ENCODE results near the gene CCNJL. TPM values are rescaled to one million over a fixed set of nuclear protein-coding genes. Genes with fewer than 3 reads are reported as not detected.

The CCNJL gene
- total RNA-seq, 1 donor from 2014 or later, result 15.7 TPM

DNA sequence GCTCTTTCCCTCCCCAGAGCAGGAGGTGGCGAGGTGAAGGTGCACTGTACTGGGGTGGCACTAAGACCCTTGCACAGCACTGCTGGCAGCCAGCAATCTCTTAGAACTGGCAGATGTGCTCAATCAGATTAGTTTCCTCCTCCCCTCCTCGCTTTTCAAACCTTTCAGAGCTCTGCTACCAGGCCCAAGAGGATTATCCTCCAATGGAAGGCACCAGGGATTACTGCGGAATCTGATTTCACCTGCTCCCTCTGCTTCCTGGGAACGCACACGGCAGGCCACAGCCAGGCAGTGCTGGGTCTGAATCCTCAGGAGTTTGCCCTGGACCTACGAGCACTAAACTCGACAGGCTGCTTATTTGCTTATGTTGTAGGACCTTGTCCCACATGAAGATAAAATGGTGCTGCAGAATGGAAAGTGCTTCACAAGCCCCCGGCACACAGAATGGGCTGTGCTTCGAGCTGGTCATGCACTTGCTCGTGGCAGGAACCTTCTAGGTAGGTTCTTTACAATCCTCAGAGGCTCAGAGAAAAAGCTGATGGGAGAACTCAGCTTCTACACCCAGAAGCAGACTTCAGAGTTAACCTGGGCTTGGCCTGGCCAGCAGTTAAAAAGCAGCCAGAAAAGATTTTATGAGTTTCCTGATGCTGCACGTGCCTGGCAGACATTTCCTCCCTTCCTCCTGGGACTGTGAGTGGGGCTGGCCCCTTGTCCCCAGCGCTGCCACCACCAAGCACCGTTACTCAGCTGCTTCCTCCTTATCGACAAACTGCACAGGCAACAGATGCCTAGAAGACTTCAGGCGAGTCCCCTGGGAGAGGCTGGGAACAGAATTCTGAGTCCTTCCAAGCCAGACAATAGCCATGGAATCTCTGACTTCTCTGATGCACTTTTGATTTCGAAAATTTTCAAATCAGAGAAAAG lies 50.0 kb downstream of the CCNJL start:
- H3K27me3 ChIP-seq (ENCODE audit: insufficient read depth, low read length), result no peaks in the 10 kb centered on the region
- Mint-ChIP-seq H3K4me3 (ENCODE audit: unreplicated experiment) (no peak overlapping the region), H3K36me3 (ENCODE audit: low read depth, unreplicated experiment) (peaks cover 5% of the 10 kb centered on the region), H3K27me3 (ENCODE audit: low read depth, unreplicated experiment) (no peaks in the 10 kb centered on the region), H3K4me1 (ENCODE audit: low read depth, unreplicated experiment) (peaks cover 17% of the 10 kb centered on the region), H3K9me3 (ENCODE audit: unreplicated experiment) (no peaks in the 10 kb centered on the region), H3K27ac (ENCODE audit: unreplicated experiment) (peak overlapping the region; percentile 78)
- DNase-seq (ENCODE audit: low read depth), result no peak
- no peak overlapping the region for H3K9ac ChIP-seq (ENCODE audit: low read length)
- H3K4me3 ChIP-seq (ENCODE audit: insufficient read depth, low read depth, low read length), result no peak overlapping the region
- no peak overlapping the region for H3K4me2 ChIP-seq (ENCODE audit: low read length)
- H3K4me1 ChIP-seq (ENCODE audit: insufficient read depth, low read length), result peaks cover 16% of the 10 kb centered on the region
- H3K79me2 ChIP-seq (ENCODE audit: insufficient read depth, low read length), result peaks cover 8% of the 10 kb centered on the region
- peaks cover 25% of the 10 kb centered on the region for H4K20me1 ChIP-seq (ENCODE audit: insufficient read depth, low read length)
- no peak for TF ChIP-seq EZH2 (IDR thresholded peaks at IDR 0.05; ENCODE audit: insufficient read depth, low read length)
- TF ChIP-seq, protein P1, sequence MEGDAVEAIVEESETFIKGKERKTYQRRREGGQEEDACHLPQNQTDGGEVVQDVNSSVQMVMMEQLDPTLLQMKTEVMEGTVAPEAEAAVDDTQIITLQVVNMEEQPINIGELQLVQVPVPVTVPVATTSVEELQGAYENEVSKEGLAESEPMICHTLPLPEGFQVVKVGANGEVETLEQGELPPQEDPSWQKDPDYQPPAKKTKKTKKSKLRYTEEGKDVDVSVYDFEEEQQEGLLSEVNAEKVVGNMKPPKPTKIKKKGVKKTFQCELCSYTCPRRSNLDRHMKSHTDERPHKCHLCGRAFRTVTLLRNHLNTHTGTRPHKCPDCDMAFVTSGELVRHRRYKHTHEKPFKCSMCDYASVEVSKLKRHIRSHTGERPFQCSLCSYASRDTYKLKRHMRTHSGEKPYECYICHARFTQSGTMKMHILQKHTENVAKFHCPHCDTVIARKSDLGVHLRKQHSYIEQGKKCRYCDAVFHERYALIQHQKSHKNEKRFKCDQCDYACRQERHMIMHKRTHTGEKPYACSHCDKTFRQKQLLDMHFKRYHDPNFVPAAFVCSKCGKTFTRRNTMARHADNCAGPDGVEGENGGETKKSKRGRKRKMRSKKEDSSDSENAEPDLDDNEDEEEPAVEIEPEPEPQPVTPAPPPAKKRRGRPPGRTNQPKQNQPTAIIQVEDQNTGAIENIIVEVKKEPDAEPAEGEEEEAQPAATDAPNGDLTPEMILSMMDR (IDR thresholded peaks at IDR 0.05; ENCODE audit: insufficient read depth, low read depth, low read length), result no peak
- no peaks in the 10 kb centered on the region for H3K36me3 ChIP-seq (ENCODE audit: insufficient read depth, low read length)
- H3K9me3 ChIP-seq (ENCODE audit: insufficient read depth, low read depth, low read length), result no peaks in the 10 kb centered on the region
- no peak overlapping the region for H2AFZ ChIP-seq (ENCODE audit: low read depth, low read length)
- no peak for FAIRE-seq
- no peak overlapping the region for H3K27ac ChIP-seq (ENCODE audit: low read depth, low read length)

DNA sequence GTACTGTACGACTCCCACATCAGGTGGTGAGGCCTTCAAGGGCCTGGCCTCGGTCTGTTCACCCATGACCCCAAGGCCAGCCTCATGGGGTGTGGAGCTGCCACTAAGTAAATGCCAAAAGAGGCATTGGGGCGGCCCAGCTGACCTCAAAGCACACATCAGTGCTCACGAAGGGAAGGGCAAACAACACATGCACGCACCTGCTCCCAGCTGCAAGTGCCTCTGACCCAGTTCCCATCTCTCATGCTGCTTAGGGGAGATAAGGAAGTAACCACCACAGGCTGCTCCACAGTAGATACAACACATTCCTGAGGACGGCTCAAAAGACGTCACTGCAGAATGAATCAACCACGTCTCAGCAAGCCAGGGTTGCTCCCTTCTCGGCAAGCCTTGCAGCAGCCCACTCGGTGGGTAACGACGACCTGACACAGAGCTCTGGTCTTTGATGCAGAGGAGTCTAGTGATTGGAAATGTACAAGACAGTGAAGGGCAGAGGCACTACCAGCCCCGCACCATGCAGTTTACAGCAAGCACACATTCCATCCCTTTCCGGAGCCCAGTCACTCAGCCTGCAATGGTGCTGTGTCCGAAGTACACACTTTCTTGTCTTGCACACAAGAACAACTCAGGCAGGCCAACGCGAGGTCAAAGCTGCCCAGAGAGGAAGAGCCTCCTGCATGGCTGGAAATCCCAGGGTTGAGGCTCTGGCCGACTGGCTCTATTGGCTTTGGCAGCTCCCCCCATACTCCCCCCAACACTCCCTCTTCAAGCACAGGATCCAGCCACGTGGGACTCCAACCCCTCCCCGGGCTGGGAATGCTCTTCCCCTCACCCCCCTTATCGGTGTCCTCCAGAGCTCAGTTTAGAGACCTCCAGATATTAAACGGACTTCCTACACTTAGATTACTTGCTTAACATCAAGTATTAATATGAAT lies 51.2 kb downstream of the CCNJL start:
- TF ChIP-seq, protein P1 (IDR thresholded peaks at IDR 0.05; ENCODE audit: insufficient read depth, low read depth, low read length), result no peak
- no peak for TF ChIP-seq EZH2 (IDR thresholded peaks at IDR 0.05; ENCODE audit: insufficient read depth, low read length)
- Histone ChIP-seq H3K4me1 (ENCODE audit: insufficient read depth, low read length) (peaks cover 16% of the 10 kb centered on the region), H3K36me3 (ENCODE audit: insufficient read depth, low read length) (no peaks in the 10 kb centered on the region), H2AFZ (ENCODE audit: low read depth, low read length) (no peak overlapping the region), H3K4me3 (ENCODE audit: insufficient read depth, low read depth, low read length) (no peak overlapping the region), H3K9ac (ENCODE audit: low read length) (peak overlapping the region; percentile 61), H3K27me3 (ENCODE audit: insufficient read depth, low read length) (no peaks in the 10 kb centered on the region), H4K20me1 (ENCODE audit: insufficient read depth, low read length) (peaks cover 22% of the 10 kb centered on the region), H3K9me3 (ENCODE audit: insufficient read depth, low read depth, low read length) (no peaks in the 10 kb centered on the region), H3K27ac (ENCODE audit: low read depth, low read length) (peak overlapping the region; percentile 76), H3K4me2 (ENCODE audit: low read length) (peak overlapping the region; percentile 74), H3K79me2 (ENCODE audit: insufficient read depth, low read length) (peaks cover 8% of the 10 kb centered on the region)
- no peak for FAIRE-seq
- peak overlapping the region; percentile 85 for H3K27ac Mint-ChIP-seq (ENCODE audit: unreplicated experiment)
- H3K27me3 Mint-ChIP-seq (ENCODE audit: low read depth, unreplicated experiment), result no peaks in the 10 kb centered on the region
- H3K4me1 Mint-ChIP-seq (ENCODE audit: low read depth, unreplicated experiment), result peaks cover 17% of the 10 kb centered on the region
- H3K4me3 Mint-ChIP-seq (ENCODE audit: unreplicated experiment), result no peak overlapping the region
- H3K36me3 Mint-ChIP-seq (ENCODE audit: low read depth, unreplicated experiment), result peaks cover 3% of the 10 kb centered on the region
- DNase-seq (ENCODE audit: low read depth), result peak; percentile 97
- no peaks in the 10 kb centered on the region for H3K9me3 Mint-ChIP-seq (ENCODE audit: unreplicated experiment)
